HEK293T (cell line): ENCODE measurements around the gene PRF1.

Source experiments
- CTCF ChIA-PET: fragments of 350-600 bp; formaldehyde crosslinking; extraction: SDS; loops from one replicate; lab custom pipeline; 2021; ENCODE audit warnings: antibody characterized with exemption, inconsistent platforms; lab: Yijun Ruan, JAX
- POLR2A ChIA-PET: fragments of 350-600 bp; formaldehyde crosslinking; extraction: SDS; loops from one replicate; lab custom pipeline; 2020; ENCODE audit warnings: antibody characterized with exemption, inconsistent platforms; lab: Yijun Ruan, JAX
- DNase-seq: peaks from one replicate; pipeline ENCODE4 v3.0.0; 2012; ENCODE audit warnings: mixed read lengths; ENCODE audit errors: extremely low spot score
- ARNT ChIP-seq: fragments of 450-650 bp; IDR thresholded peaks from 2 replicates; pipeline ENCODE4 v1.6.1; 2017; ENCODE audit warnings: mild to moderate bottlenecking
- BHLHE40 ChIP-seq: fragments of 450-650 bp; IDR thresholded peaks from 2 replicates; pipeline ENCODE4 v1.6.1; 2016; ENCODE audit warnings: mild to moderate bottlenecking, moderate library complexity, borderline replicate concordance
- CTBP1 ChIP-seq: fragments of 450-650 bp; IDR thresholded peaks from 2 replicates; pipeline ENCODE4 v1.6.1; 2016; ENCODE audit warnings: borderline replicate concordance
- ELF4 ChIP-seq: fragments of 450-650 bp; IDR thresholded peaks from 2 replicates; pipeline ENCODE4 v1.6.1; 2017; ENCODE audit warnings: antibody characterized with exemption
- FOXA1 ChIP-seq: fragments of 450-650 bp; IDR thresholded peaks from 2 replicates; pipeline ENCODE4 v1.6.1; 2016; ENCODE audit warnings: mild to moderate bottlenecking
- FOXK2 ChIP-seq: fragments of 450-650 bp; IDR thresholded peaks from 2 replicates; pipeline ENCODE4 v1.6.1; 2016; ENCODE audit warnings: mild to moderate bottlenecking
- FOXM1 ChIP-seq: fragments of 450-650 bp; IDR thresholded peaks from 2 replicates; pipeline ENCODE4 v1.6.1; 2017; ENCODE audit warnings: mild to moderate bottlenecking, borderline replicate concordance
- HDGF ChIP-seq: fragments of 450-650 bp; IDR thresholded peaks from 2 replicates; pipeline ENCODE4 v1.6.1; 2017; ENCODE audit warnings: antibody characterized with exemption, borderline replicate concordance
- L3MBTL2 ChIP-seq: fragments of 450-650 bp; conservative IDR thresholded peaks from 2 replicates; pipeline ENCODE4 v1.6.1; 2016; ENCODE audit warnings: mild to moderate bottlenecking
- LEF1 ChIP-seq: fragments of 450-650 bp; IDR thresholded peaks from 2 replicates; pipeline ENCODE4 v1.6.1; 2017; ENCODE audit warnings: mild to moderate bottlenecking, borderline replicate concordance
- NFRKB ChIP-seq: fragments of 450-650 bp; IDR thresholded peaks from 2 replicates; pipeline ENCODE4 v1.6.1; 2016; ENCODE audit warnings: mild to moderate bottlenecking, moderate library complexity
- SP1 ChIP-seq: fragments of 450-650 bp; IDR thresholded peaks from 2 replicates; pipeline ENCODE4 v1.6.1; 2017
- SUZ12 ChIP-seq: fragments of 450-650 bp; IDR thresholded peaks from 2 replicates; pipeline ENCODE4 v1.6.1; 2016; ENCODE audit warnings: mild to moderate bottlenecking
- TARDBP ChIP-seq: fragments of 450-650 bp; IDR thresholded peaks from 2 replicates; pipeline ENCODE4 v1.6.1; 2016
- ZNF384 ChIP-seq: fragments of 450-650 bp; IDR thresholded peaks from 2 replicates; pipeline ENCODE4 v1.6.1; 2016
- TF ChIP-seq, protein P1 (sequence below): fragments of 450-650 bp; IDR thresholded peaks from 2 replicates; pipeline ENCODE4 v1.6.1; 2016

Gene PRF1

DNA sequence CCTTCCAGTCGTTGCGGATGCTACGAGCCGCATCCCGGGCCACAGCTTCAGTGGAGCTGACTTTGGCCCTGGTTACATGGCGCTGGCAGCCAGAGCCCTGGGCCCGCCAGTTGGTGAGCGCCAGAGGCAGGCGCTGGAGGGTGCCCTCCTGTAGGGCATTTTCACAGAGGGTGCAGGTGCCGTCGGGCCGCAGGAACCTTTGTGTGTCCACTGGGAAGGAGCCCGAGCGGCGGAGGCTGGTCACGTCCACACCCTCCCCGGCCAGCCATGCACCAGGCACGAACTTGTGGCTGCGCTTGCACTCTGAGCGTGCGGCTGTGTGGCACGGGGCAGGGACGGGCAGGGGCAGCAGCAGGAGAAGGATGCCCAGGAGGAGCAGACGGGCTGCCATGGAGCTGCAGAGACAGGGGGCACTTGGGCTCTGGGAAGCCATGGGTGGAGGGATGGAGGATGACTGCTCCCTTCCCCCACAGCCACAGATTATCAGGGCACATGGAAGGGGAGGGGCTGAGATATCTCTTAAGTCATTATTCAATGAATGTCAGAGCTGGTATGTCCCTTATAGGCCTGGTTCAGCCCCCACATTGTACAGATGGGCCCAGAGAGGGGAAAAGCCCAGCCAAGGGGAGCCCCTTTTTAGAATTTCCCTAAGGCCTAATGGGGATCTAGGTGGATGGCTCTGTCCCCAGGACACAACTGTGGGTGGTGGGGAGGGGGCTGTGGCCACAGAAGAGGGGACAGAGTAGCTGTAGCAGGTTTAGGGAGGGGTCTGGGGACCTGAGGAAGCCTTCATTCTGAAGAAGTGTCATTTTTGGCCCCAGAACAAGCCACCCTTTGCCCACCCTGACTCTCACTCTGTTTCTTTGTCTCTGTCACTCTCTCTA is 1.8 kb downstream of the PRF1 start:
- TF ChIP-seq, protein P1, sequence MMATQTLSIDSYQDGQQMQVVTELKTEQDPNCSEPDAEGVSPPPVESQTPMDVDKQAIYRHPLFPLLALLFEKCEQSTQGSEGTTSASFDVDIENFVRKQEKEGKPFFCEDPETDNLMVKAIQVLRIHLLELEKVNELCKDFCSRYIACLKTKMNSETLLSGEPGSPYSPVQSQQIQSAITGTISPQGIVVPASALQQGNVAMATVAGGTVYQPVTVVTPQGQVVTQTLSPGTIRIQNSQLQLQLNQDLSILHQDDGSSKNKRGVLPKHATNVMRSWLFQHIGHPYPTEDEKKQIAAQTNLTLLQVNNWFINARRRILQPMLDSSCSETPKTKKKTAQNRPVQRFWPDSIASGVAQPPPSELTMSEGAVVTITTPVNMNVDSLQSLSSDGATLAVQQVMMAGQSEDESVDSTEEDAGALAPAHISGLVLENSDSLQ, result no peak
- no peak for TF ChIP-seq FOXK2
- TF ChIP-seq CTBP1, result no peak
- no peak for TF ChIP-seq LEF1
- no peak for TF ChIP-seq NFRKB
- no peak for TF ChIP-seq ELF4
- no peak for TF ChIP-seq TARDBP
- no peak for TF ChIP-seq ZNF384
- TF ChIP-seq ARNT, result no peak
- no peak for TF ChIP-seq BHLHE40
- TF ChIP-seq L3MBTL2, result no peak
- TF ChIP-seq FOXA1, result no peak
- TF ChIP-seq FOXM1, result no peak
- TF ChIP-seq SP1, result no peak
- TF ChIP-seq HDGF, result no peak
- ChIA-PET POLR2A (no interaction called here), CTCF (no interaction called here)
- DNase-seq, result no peak

DNA sequence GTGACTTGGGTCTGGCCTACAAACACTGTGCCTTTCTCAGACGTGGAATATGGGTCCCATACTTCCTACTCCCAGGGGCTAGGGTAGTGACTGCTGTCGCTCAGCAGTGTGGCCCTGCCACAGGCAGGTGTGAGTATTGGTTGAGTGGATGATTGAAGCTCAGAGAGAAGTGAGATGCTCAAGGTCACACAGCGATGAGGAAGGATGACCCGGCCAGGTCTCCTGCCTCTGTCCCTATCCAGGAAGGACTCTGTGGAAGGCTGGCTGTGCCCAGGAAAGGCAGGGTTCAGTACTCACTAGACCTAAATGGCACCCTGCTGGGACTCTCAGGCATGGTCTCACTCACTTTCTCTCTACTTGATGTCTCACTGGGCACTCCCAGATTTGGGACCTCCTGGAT is 2.8 kb downstream of the PRF1 start:
- CTCF ChIA-PET, result no interaction called here
- DNase-seq, result no peak
- TF ChIP-seq HDGF (no peak), BHLHE40 (no peak), ELF4 (no peak)
- POLR2A ChIA-PET, result no interaction called here

DNA sequence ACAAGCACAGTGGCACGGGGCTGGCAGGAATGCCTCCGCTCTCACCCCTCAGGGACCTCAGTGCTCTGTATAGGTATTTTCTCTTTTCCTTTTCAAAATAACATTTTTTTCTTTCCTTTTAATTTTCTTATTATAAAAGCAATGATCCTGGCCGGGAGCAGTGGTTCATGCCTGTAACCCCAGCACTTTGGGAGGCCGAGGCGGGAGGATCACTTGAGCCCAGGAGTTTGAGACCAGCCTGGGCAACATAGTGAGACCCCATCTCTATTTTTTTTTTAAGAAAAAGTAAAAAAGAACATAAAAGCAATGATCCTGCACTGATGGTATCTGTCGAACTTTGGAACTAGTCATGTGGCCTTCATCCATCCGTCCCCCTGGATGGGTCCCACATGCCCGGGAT is 3.2 kb downstream of the PRF1 start:
- ChIA-PET POLR2A (no interaction called here), CTCF (no interaction called here)
- no peak for TF ChIP-seq ELF4
- TF ChIP-seq NFRKB, result no peak
- no peak for TF ChIP-seq BHLHE40
- TF ChIP-seq, protein P1, result no peak
- TF ChIP-seq TARDBP, result no peak
- TF ChIP-seq FOXA1, result no peak
- no peak for TF ChIP-seq HDGF
- no peak for TF ChIP-seq SUZ12
- no peak for TF ChIP-seq ZNF384
- no peak for TF ChIP-seq ARNT
- TF ChIP-seq SP1, result no peak
- no peak for TF ChIP-seq FOXM1
- no peak for TF ChIP-seq CTBP1
- TF ChIP-seq LEF1, result no peak
- TF ChIP-seq L3MBTL2, result no peak
- TF ChIP-seq FOXK2, result no peak
- no peak for DNase-seq

DNA sequence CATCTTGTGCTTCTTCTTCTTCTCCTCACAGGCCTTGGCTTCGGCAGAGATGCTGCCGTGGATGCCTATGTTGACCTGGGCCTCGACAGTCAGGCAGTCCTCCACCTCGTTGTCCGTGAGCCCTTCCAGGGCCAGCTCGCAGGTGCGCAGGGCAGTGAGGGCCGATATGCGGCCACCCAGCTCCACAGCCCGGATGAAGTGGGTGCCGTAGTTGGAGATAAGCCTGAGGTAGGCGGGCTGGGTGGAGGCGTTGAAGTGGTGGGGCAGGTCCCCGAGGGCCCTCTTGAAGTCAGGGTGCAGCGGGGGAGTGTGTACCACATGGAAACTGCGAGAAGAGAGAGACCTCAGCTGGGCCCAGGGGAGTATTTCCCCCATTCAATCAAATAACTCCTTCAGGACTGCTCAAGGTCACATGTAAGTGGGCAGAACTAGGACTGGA is 3.7 kb downstream of the PRF1 start:
- ChIA-PET CTCF (interaction anchor here (0.6 kb wide), 1 partner anchor 15 kb away, joined by 3 read pairs; no protein-coding TSS in a partner anchor), POLR2A (no interaction called here)
- TF ChIP-seq FOXK2 (no peak), HDGF (no peak), SP1 (no peak), CTBP1 (no peak), ELF4 (no peak), BHLHE40 (no peak), ARNT (no peak), TARDBP (no peak), FOXA1 (no peak), SUZ12 (no peak), L3MBTL2 (no peak), LEF1 (no peak), ZNF384 (no peak)
- TF ChIP-seq, protein P1, result no peak
- no peak for DNase-seq

DNA sequence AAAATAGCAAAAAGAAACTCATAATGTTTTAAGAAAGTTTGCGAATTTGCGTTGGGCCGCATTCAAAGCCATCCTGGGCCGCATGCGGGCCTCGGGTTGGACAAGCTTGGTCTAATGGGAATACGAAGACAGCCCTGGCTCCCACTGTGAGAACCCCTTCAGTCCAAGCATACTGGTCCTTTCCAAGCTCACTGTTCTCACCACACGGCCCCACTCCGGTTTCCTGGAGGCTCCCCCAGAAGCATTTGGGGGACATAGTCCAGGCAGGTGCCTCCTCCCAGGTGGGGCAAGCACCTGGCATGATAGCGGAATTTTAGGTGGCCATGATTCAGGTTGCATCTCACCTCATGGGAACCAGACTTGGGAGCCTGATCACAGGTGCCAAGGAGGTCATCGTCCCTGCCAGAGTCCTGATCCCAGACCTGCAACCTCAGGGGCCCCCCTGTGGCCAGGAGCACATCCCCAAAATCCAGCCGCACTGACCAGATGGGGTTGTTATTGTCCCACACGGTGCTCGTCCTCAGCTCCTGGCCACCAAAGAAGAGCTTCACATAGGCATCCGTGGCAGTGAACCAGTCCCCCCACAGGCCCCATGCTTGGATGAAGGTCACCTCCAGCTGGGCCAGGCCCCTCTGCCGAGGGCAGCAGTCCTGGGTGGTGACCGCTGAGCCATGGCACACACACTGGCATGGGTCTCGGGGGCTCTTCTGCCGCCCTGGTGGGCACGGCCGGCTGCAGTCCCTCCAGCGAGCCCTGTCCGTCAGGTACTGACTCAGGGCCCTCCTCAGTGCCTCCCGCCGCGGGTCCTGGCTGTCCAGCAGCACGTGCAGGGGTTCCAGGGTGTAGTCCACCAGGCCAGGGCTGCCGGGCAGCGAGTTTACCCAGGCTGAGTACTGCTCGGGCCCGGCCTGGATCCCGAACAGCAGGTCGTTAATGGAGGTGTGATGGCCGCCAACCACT is 4.4 kb downstream of the PRF1 start:
- no peak for TF ChIP-seq ARNT
- TF ChIP-seq FOXM1, result no peak
- TF ChIP-seq, protein P1, result no peak
- no peak for TF ChIP-seq ZNF384
- TF ChIP-seq SUZ12, result no peak
- no peak for TF ChIP-seq CTBP1
- no peak for TF ChIP-seq L3MBTL2
- no peak for TF ChIP-seq FOXK2
- no peak for TF ChIP-seq FOXA1
- TF ChIP-seq SP1, result no peak
- TF ChIP-seq ELF4, result no peak
- no peak for TF ChIP-seq BHLHE40
- TF ChIP-seq NFRKB, result no peak
- no peak for TF ChIP-seq HDGF
- POLR2A ChIA-PET, result no interaction called here
- CTCF ChIA-PET, result interaction anchor here (0.6 kb wide), 1 partner anchor 14 kb away, joined by 3 read pairs; no protein-coding TSS in a partner anchor
- DNase-seq, result no peak
